Motor neuron (in vitro differentiated cells): ENCODE results near the gene CTSC. TPM values are rescaled to one million over a fixed set of nuclear protein-coding genes. Genes with fewer than 3 reads are reported as not detected.
A peak's percentile ranks its signal among the peaks of the same experiment; 100 is the strongest.

Experiments
- ATAC-seq, 8 experiments: fragments of 200-7000 bp; cut with Tn5 transposase; replicated peaks in 6 of 8; 2 replicates each; pipeline ENCODE4 v1.8.0; 2021; ENCODE audit warnings: mild to moderate bottlenecking in 8 of 8, moderate library complexity in 8 of 8
- H3K27ac ChIP-seq, 2 donors: fragments of 250-450 bp; sonication (Bioruptor Pico); 2 replicates each; pipeline ENCODE4 v1.9.0; 2021; ENCODE audit warnings: antibody characterized with exemption in 2 of 2, mild to moderate bottlenecking in 2 of 2, moderate library complexity in 1 of 2
- H3K4me1 ChIP-seq, 2 donors: fragments of 250-450 bp; sonication (Bioruptor Pico); replicated peaks in 1 of 2; 2 replicates each; pipeline ENCODE4 v1.6.1; 2021; ENCODE audit warnings: antibody characterized with exemption in 2 of 2, mild to moderate bottlenecking in 2 of 2, moderate library complexity in 1 of 2
- H3K4me3 ChIP-seq, 5 donors: fragments of 250-450 bp; sonication (Bioruptor Pico); 2 replicates each; pipeline ENCODE4 v1.9.0; 2021; ENCODE audit warnings: antibody characterized with exemption in 5 of 5, mild to moderate bottlenecking in 5 of 5, moderate library complexity in 4 of 5
- WGBS, 10 experiments: fragments of 450-650 bp; shearing (Covaris generic); methylation state at CpG; one replicate each; pipeline ENCODE4 v1.0.0; 2022; 5-methylcytosine and 5-hydroxymethylcytosine counted together
- in situ Hi-C, 9 experiments: fragments of 400-800 bp; cut with MboI; loops; one replicate each; pipeline ENCODE4 v1.15.0; 2021; ENCODE audit warnings: low sequenced_read_pairs in 9 of 9, low pct_unique_long_range_greater_than_20kb in 2 of 9; ENCODE audit not compliant: unreplicated experiment in 9 of 9
- total RNA-seq, 8 experiments: library from RNA; unstranded; fragments of 300-600 nt; gene quantifications; 2 replicates each; pipeline versions ENCODE4 v1.2.3 to v1.2.4, GENCODE V29; 2022

CTSC gene
- total RNA-seq, 8 experiments from 2014 or later, result 7.2 to 199 (median 32.4) TPM

- Histone ChIP-seq H3K4me3 (no peak overlapping the region), H3K4me1 (peaks cover 0 to 3% of the 10 kb centered on the region in 2 donors), H3K27ac (no peak overlapping the region)
- 43 to 98% (median 87%) methylated on average over 2 to 11 of the region's 11 CpGs for WGBS, 10 experiments
- in situ Hi-C loops, result no loop called here
- ATAC-seq, result no peak
These were observed 29.6 kb downstream of the CTSC start for GRCh38 chr11:88307749-88308425.

GRCh38 chr11:88306785-88307184 is 30.8 kb downstream of the CTSC start:
- WGBS, 10 experiments, result 65 to 100% (median 100%) methylated on average over 1 to 2 of the region's 2 CpGs; no CpG with 5 or more reads in 5 of the 10 experiments
- Histone ChIP-seq H3K4me1 (peaks cover 0 to 3% of the 10 kb centered on the region in 2 donors), H3K27ac (no peak overlapping the region), H3K4me3 (no peak overlapping the region)
- in situ Hi-C loops, result no loop called here
- no peak for ATAC-seq

- WGBS, 10 experiments, result 50 to 100% (median 100%) methylated on average over 1 of the region's 1 CpG; no CpG with 5 or more reads in 1 of the 10 experiments
- ATAC-seq, result no peak
- no peak overlapping the region for H3K4me3 ChIP-seq
- peaks cover 0 to 3% of the 10 kb centered on the region in 2 donors for H3K4me1 ChIP-seq
- no peak overlapping the region for H3K27ac ChIP-seq
- in situ Hi-C loops, result no loop called here
These were observed 32.1 kb downstream of the CTSC start for GRCh38 chr11:88305430-88305829.

- H3K4me1 ChIP-seq, result peaks cover 0 to 3% of the 10 kb centered on the region in 2 donors
- H3K27ac ChIP-seq, result no peak overlapping the region
- H3K4me3 ChIP-seq, result no peak overlapping the region
- in situ Hi-C loops, result no loop called here
- no peak for ATAC-seq
- WGBS, 10 experiments, result 88% methylated on average over 1 of the region's 1 CpG; no CpG with 5 or more reads in 9 of the 10 experiments
These were observed 33.2 kb downstream of the CTSC start for GRCh38 chr11:88304352-88304751.

- in situ Hi-C loops, result no loop called here
- no peak overlapping the region for H3K27ac ChIP-seq
- 75 to 100% (median 100%) methylated on average over 1 of the region's 1 CpG; no CpG with 5 or more reads in 7 of the 10 experiments for WGBS, 10 experiments
These were observed 34.5 kb downstream of the CTSC start for GRCh38 chr11:88303037-88303436.

GRCh38 chr11:88301488-88302140 is 35.9 kb downstream of the CTSC start:
- ATAC-seq, result peak in 1 of 8 experiments; percentile 54
- Histone ChIP-seq H3K27ac (no peak overlapping the region), H3K4me3 (no peak overlapping the region), H3K4me1 (peaks cover 11 to 23% of the 10 kb centered on the region in 2 donors)
- in situ Hi-C loops, result no loop called here
- 40 to 100% (median 76%) methylated on average over 1 to 9 of the region's 9 CpGs for WGBS, 10 experiments

More at GRCh38 chr11:88303037-88303436, 34.5 kb downstream of the CTSC start:
- Histone ChIP-seq H3K4me3 (no peak overlapping the region), H3K4me1 (peaks cover 5 to 9% of the 10 kb centered on the region in 2 donors)
- ATAC-seq, result no peak

- no peak overlapping the region for H3K4me3 ChIP-seq
- ATAC-seq, result peak in 1 of 8 experiments; percentile 90
- in situ Hi-C loops, result no loop called here
These were observed 36.5 kb downstream of the CTSC start for GRCh38 chr11:88300888-88301487.

GRCh38 chr11:88297863-88298262 is 39.7 kb downstream of the CTSC start:
- Histone ChIP-seq H3K27ac (no peak overlapping the region), H3K4me3 (no peak overlapping the region), H3K4me1 (peaks cover 11 to 23% of the 10 kb centered on the region in 2 donors)
- in situ Hi-C loops, result loop anchor here in 1 of 9 experiments (25.0 kb wide), 2 partner anchors 239 to 286 kb away; no protein-coding TSS in a partner anchor
- ATAC-seq, result peak in 2 of 8 experiments; percentile 19 to 85
- WGBS, 10 experiments, result 14 to 100% (median 65%) methylated on average over 1 to 2 of the region's 2 CpGs

More at GRCh38 chr11:88300888-88301487, 36.5 kb downstream of the CTSC start:
- Histone ChIP-seq H3K27ac (no peak overlapping the region), H3K4me1 (peaks cover 11 to 23% of the 10 kb centered on the region in 2 donors)
- 50 to 100% (median 63%) methylated on average over 1 to 3 of the region's 3 CpGs; no CpG with 5 or more reads in 2 of the 10 experiments for WGBS, 10 experiments

GRCh38 chr11:88297421-88297820 is 40.1 kb downstream of the CTSC start:
- H3K4me3 ChIP-seq, result no peak overlapping the region
- peaks cover 11 to 23% of the 10 kb centered on the region in 2 donors for H3K4me1 ChIP-seq
- 24 to 100% (median 50%) methylated on average over 1 to 2 of the region's 2 CpGs; no CpG with 5 or more reads in 3 of the 10 experiments for WGBS, 10 experiments
- peak in 6 of 8 experiments; percentile 14 to 99 (median 98) for ATAC-seq
- no peak overlapping the region for H3K27ac ChIP-seq
- in situ Hi-C loops, result loop anchor here in 1 of 9 experiments (25.0 kb wide), 2 partner anchors 240 to 285 kb away; no protein-coding TSS in a partner anchor

GRCh38 chr11:88295028-88295427 is 42.5 kb downstream of the CTSC start:
- 83 to 100% (median 100%) methylated on average over 1 to 3 of the region's 3 CpGs; no CpG with 5 or more reads in 2 of the 10 experiments for WGBS, 10 experiments
- no peak for ATAC-seq
- Histone ChIP-seq H3K27ac (no peak overlapping the region), H3K4me1 (peaks cover 11 to 23% of the 10 kb centered on the region in 2 donors), H3K4me3 (no peak overlapping the region)
- in situ Hi-C loops, result loop anchor here in 1 of 9 experiments (25.0 kb wide), 2 partner anchors 242 to 283 kb away; no protein-coding TSS in a partner anchor

GRCh38 chr11:88293931-88294330 is 43.6 kb downstream of the CTSC start:
- ATAC-seq, result no peak
- WGBS, 10 experiments, result 32 to 81% (median 42%) methylated on average over 1 to 3 of the region's 3 CpGs; no CpG with 5 or more reads in 6 of the 10 experiments
- Histone ChIP-seq H3K4me1 (peaks cover 11 to 23% of the 10 kb centered on the region in 2 donors), H3K27ac (no peak overlapping the region), H3K4me3 (no peak overlapping the region)
- in situ Hi-C loops, result loop anchor here in 1 of 9 experiments (25.0 kb wide), 2 partner anchors 243 to 282 kb away; no protein-coding TSS in a partner anchor

GRCh38 chr11:88292171-88292843 is 45.2 kb downstream of the CTSC start:
- in situ Hi-C loops, result loop anchor here in 1 of 9 experiments (25.0 kb wide), 2 partner anchors 245 to 280 kb away; no protein-coding TSS in a partner anchor

More at GRCh38 chr11:88292171-88292843, 45.2 kb downstream of the CTSC start:
- no peak overlapping the region for H3K4me3 ChIP-seq
- H3K4me1 ChIP-seq, result peaks cover 3 to 7% of the 10 kb centered on the region in 2 donors
- 0 to 100% (median 87%) methylated on average over 1 to 3 of the region's 3 CpGs; no CpG with 5 or more reads in 1 of the 10 experiments for WGBS, 10 experiments
- ATAC-seq, result peak in 3 of 8 experiments; percentile 45 to 91 (median 69)
- H3K27ac ChIP-seq, result no peak overlapping the region
